CD4-positive, alpha-beta T cell treated with Interleukin-2 at 100 ng/mL for 4 hours (primary cell): Measurements from ENCODE around the gene MS4A4A.

Experiments used
- DNase-seq: peaks from one replicate; pipeline ENCODE4 v3.0.0-alpha.2; 2020; ENCODE audit warnings: low spot score

MS4A4A gene

GRCh38 chr11:60349990-60350389, 69.5 kb downstream of the MS4A4A start:
- DNase-seq, result no peak

- no peak for DNase-seq
Measured at GRCh38 chr11:60357771-60358170, 77.3 kb downstream of the MS4A4A start.
